Measurements from ENCODE around the gene PRSS57.

DNA sequence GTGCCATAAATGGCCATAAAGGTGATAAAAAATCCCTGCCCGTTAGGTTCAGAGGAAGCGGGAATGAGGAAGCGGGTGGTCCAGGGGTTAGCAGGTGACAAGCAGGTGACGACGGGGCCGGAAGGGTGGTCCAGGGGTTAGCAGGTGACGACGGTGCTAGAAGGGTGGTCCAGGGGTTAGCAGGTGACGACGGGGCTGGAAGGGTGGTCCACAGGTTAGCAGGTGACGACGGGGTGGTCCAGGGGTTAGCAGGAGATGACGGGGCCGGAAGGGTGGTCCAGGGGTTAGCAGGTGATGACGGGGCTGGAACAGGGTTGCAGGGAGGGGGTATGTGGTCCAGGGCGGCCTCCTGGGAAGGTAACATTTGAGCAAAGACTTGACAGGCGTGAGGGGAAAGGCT lies 6.3 kb downstream of the PRSS57 start:
- TF ChIP-seq CTCF (conservative IDR thresholded peaks at IDR 0.05 in 1 of 2, IDR thresholded peaks at IDR 0.05 in 1 of 2; ENCODE audit: extremely low read depth in 1 of 2, insufficient read depth in 1 of 2, low read depth in 1 of 2, low read length in 2 of 2) (no peak), EZH2 (IDR thresholded peaks at IDR 0.05; ENCODE audit: borderline replicate concordance, low read length) (no peak)

Measured in mammary epithelial cell (primary cell).